Caki2 (cell line): ENCODE measurements around the gene RGMA. TPM values are rescaled to one million over a fixed set of nuclear protein-coding genes. Genes with fewer than 3 reads are reported as not detected.

ENCODE experiments used
- DNase-seq: peaks from one replicate; pipeline ENCODE4 v3.0.0-alpha.2; 2015; ENCODE audit warnings: low read depth
- in situ Hi-C: cut with HindIII; loops from 2 replicates; pipeline ENCODE4 v1.10.0; 2016; ENCODE audit warnings: low sequenced_read_pairs, low pct_unique_long_range_greater_than_20kb, mixed read lengths
- total RNA-seq: library from RNA; depleted of rRNA; stranded (reverse); fragments of >200 nt; shearing (Covaris generic); gene quantifications from 2 replicates; pipeline ENCODE4 v1.2.3, GENCODE V29; 2014; ENCODE audit warnings: low replicate concordance; rRNA removed

The RGMA gene, protein sequence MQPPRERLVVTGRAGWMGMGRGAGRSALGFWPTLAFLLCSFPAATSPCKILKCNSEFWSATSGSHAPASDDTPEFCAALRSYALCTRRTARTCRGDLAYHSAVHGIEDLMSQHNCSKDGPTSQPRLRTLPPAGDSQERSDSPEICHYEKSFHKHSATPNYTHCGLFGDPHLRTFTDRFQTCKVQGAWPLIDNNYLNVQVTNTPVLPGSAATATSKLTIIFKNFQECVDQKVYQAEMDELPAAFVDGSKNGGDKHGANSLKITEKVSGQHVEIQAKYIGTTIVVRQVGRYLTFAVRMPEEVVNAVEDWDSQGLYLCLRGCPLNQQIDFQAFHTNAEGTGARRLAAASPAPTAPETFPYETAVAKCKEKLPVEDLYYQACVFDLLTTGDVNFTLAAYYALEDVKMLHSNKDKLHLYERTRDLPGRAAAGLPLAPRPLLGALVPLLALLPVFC
- 0.03 and 0.78 TPM in 2 replicates for total RNA-seq

DNA sequence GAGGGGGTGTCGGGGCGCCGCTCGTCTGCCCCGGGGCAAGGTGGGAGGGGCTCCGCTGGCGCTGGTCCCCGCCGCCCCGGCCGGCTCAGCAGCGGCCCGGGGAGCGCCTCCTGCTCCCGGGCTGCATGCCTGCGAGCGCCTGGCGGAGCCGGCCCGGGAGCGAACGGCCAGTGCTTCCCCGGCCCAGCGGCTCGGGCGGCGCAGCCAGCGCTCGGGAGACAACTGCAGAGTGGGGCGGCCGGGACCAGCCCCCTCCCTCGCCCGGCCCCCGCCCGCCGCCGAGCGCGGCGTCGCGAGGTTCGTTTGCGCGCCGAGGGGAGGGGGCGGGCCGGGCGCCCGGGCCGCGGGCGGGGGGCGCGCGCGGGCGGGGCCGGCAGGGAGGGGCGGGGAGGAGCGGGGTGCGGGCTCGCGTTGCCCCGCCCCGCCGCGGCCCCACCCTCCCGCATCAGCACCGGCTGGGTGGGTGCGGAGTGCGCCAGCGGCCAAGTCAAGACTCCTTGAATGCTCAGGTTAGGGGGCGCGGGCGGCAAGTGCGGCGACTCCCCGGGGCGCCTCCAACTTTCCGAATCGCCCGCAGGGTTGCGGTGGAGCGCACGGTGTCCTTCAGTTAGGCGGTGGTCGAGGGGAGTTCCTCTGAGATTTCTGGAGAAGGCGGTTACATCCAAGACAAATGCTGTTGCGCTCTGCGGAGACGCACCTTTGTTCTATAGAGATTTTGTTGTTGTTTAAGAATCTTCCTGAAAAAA, at the start of gene RGMA:
Gene RGMA, minus strand, starts transcription at position 231 of the 746 bp plus-strand sequence. CDS start 279 bp downstream, outside the sequence.
- in situ Hi-C loops: no loop called here
- no peak for DNase-seq

DNA sequence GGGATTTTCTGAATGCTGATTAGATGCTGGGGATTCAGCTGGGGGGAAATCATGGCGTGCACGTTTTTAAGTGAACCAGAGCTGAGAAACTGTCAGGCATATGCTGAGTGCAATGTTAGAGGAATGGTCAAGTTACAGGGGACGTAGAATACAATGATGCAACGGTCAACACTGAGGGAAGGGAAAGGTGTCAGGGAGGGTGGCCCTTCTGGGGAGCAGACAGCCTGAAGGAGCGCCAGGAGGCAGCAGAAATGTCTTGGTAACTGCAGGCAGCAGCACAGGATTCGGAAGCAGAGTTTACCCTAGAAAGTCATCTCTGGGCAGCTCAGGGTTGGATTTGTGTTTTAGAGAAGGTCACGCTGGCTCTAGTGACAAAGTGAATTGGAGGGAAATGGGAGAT, 47.6 kb upstream of the RGMA start:
- in situ Hi-C loops: no loop called here
- no peak for DNase-seq

DNA sequence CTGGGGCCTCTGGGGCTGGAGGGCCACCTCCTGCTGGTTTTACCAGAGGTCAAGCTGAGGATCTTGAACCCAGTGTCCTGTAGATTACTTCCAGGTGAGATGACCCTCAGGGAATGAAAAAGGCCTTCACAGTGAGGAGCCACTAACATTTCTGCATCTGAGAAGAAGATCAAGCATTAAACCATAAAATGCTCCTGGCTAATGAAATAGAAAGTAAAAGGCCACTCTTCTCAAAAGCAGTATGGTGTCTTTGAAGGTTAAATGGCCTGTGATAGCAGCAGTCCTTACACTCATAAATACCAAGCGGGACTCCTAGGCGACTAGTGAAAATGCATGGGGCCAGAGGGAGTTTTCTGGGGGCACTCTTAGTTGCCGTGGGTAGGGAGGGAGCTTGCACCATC, 47.0 kb upstream of the RGMA start:
- in situ Hi-C loops: no loop called here
- no peak for DNase-seq

DNA sequence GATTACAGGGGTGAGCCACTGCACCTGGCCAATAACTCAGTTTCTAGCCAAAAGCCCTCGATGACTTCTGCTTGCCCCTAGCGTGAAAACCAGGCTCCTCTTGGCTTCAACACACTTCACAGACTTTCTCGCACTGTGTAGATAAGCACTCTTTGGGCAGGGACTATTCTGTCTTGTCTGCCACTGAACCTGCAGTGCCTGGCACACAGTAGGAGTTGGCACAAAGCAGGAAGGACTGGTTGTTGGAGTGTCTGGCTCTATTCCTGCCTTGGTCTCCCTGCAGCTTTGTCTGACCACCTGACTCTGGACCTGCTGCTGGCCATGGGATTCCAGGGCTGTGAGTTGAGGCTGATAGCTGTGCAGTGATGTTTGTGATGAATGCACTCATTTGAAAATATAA, 46.4 kb upstream of the RGMA start:
- in situ Hi-C loops: no loop called here
- DNase-seq: no peak

DNA sequence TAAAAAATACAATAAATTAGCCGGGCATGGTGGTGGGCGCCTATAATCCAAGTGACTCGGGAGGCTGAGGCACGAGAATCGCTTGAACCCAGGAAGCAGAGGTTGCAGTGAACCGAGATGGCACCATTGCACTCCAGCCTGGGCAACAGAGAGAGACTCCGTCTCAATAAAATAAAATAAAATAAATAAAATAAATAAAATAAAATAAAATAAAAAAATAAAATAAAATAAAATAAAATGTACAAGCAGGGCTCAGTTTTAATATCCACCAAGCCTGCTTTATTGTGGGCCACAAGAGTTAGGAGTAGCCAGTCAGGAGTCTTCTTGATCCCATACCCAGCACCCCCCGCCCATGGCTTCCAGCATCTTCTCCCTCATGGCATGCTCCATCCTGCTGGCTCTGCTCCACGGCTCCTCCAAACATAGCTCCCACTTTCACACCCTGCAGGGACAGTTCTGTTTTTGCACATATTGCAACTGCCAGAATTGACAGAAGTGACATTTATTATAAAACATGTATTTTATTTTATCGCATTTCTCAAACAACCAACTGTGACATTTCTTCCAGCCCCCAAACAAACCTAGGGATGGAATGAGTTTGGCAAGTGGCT, 42.6 kb upstream of the RGMA start:
- in situ Hi-C loops: no loop called here
- no peak for DNase-seq

DNA sequence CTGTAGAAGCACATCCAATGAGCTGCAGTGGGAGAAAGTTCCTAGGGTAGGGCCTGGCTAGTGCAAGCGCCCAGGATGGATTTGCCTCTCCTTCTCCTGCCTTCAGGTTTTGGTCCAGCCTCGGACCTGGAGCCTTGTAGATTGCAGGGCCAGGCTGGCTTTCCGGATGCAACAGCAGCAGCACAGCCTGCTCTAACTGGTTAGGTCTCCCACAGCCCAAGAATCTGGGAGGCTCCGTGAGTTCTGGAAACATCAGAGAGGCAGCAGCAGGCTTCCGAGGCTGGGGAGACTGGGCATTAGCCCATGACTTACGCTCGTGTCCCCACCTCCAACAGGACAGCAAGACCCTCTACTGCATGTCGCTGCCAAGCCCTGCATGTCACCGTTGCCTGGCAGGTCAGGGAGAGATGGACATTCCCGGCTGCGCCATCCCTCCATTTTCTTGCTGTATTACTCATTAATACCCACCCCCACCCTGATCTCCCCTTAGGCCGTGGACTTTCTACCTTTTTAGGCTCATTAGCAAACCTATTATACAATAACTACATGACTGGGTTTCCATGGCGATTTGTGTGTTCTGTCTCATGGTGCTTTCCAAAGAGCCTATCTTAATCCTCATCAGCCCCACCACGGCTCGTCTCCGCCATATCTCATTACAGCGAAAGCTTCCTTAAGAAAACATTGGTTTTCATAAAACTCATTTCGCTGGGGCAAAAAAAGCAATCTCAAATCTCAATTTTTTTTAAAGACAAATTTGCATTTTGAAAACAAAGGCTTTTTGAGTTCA, 40.9 kb upstream of the RGMA start:
- in situ Hi-C loops: no loop called here
- DNase-seq: no peak

DNA sequence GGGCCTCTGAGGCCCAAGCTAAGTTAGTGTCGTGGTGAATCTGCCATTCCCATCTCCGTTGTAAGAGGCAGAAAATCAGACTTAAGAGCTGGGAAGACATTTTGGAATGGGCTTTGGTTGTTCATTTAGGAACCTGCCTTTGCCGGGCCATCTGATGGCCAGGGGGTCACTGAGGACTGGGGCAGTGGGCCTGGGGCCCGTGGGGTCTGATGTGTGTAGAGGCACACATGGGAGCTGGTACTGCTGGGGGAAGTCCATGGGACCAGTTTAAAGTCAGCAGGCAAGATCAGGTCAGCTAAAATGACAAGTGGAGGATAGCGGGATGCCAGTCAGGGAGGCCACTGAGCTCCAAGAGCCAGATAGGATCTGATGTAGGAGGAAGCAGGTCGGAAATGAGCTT, 38.3 kb upstream of the RGMA start:
- no peak for DNase-seq
- in situ Hi-C loops: no loop called here

DNA sequence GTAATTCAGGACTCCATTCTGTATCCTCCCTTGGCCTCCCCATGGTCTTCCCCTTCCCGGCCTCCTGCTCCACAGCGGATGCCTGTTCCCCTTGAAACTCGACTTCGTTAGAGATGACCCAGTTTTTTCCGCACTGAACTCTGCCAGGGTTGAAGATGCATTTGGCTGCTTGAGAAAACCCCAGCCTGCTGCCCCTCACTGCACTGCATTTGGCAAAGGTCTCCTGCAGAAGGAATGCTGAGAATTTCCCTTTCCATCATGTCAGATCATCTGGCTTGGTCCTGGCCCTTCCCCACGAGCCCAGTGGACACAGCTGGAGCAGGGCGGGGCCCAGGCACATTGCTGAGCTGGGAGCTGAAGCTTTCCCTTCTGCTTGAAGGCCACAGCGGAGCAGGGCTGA, 37.6 kb upstream of the RGMA start:
- no peak for DNase-seq
- in situ Hi-C loops: no loop called here

DNA sequence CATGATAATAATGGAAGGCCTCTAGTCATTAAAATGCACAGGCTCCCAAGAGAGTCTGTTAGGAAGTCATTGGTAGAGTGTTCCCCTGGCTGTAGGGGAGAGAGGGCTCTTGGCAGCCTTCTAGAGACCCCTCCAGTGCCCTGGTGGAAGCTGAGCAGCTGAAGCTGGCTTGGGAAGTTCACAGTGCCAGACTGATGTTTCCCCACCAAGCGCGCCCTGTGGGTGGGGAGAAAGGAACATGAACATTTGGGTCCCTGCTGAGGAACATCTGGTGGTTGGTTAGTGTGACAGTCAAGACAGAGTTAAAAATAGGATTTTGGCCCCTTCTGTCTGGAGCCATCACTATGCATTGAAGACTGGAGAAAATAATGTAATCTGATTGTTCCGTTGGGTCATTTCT, 37.1 kb upstream of the RGMA start:
- in situ Hi-C loops: no loop called here
- no peak for DNase-seq

DNA sequence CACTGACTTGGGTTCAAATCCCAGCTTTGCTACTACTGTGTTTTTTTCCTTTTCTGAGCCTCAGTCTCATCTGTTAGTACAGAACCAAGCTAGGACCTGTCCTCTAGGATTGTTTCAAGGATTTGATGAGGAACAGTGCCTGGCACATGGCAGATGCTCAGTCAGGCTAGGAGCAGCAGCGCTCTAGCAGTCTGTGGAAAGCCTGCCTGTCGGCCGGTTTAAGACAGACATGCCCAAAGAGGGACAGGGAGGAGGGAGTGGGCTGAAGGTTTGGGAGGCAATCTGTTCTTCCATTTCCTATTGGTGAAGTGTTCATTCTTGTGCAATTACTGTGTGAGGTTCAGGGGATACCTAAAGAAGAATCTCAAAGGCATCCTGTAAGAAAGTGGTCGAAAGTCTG, 35.1 kb upstream of the RGMA start:
- in situ Hi-C loops: no loop called here
- DNase-seq: no peak

DNA sequence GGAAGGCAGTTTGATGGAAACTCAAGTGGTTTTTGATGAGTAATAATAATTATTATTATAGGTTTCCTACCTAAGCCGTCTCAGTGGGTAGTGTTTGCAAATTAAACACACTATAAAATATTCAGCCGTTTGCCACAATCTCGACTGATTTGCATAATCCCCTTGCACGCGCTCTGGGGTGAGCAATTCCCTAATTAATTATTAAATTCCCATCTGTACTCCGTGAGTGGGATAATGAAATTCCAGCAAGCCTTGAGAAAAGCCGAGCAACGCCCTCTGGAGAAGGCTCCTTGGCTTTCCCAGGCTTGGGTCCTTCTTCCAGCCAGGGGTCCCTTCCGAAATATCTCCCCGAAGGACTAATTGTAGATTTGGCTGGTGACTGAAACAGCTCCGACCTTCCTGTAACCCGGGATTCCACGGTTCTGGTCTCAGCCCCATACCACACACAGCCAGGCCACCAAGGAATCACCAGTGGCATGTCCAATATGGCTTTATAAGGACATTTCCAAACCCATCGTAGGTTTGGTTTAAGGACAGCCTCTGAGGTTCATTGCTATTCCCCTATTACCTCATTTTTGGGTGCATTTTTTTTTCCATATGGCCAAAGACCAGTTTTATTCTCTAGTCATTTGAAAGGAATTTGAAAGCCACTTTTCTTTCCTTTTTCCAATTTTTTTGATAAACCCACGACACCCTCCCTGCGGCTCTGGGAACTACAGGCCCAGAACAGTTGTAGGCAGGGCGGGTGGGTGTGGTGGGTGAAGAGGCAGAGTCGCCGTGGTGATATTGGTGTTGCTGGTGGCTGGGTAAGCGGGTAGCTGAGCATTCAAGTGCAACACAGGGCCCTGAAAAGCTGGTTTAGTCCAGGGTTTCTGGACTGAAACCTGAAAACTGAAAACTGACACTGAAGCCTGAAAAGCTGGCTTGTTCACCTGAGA, 33.2 kb upstream of the RGMA start:
- no peak for DNase-seq
- in situ Hi-C loops: no loop called here

DNA sequence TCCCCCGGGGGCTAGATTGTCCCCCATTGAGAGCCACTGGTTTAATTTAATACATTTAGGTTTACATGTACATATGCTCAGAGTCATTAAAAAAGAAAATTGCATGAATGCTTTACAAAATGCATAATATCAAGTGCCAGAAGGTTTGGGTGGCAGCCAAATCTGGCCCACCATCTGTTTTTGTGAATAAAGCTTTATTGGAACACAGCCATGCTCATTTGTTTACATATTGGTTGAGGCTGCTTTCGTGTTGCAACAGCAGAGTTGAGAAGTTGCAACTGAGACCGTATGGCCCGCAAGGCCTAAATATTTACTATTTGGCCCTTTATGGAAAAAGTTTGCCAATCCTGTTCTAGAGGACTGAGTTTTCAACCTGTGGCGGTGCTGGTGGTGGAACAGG, 32.1 kb upstream of the RGMA start:
- no peak for DNase-seq
- in situ Hi-C loops: no loop called here

DNA sequence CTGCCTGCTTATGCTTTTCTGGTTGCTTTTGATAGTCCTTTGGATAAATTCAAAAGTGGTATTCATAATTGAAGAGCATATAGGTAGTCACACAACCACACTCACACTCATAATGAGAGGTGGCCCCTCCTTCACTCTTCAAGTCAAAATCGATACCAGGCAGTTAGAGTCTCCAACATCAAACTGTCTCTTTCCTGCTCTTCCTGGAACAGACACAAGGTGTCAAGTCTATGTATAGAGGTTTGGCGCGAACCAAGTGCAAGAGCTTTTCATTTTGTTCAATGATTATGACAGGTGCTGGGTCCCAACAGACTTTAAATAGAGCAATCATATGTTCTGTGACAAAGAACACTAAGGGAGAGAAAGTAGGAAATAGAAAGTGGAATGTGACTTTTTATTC, 29.9 kb upstream of the RGMA start:
- in situ Hi-C loops: no loop called here
- no peak for DNase-seq

DNA sequence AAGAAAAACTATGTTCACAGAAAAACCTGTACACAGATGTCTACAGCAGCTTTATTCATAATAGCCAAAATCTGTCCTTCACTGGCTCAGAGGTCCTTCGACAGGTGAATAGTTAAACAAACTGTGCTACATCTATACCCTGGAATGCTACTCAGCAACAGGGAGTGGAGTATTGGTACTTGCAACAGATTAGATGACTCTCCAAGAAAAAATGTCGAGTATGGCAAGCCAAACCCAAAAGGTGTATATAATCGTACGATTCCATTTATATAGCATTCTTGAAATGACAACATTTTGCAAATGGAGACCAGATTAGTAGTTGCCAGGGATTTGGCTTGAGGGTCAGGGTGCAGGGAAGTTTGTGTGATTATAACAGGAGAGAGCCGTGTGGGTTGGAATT, 22.4 kb upstream of the RGMA start:
- no peak for DNase-seq
- in situ Hi-C loops: no loop called here

DNA sequence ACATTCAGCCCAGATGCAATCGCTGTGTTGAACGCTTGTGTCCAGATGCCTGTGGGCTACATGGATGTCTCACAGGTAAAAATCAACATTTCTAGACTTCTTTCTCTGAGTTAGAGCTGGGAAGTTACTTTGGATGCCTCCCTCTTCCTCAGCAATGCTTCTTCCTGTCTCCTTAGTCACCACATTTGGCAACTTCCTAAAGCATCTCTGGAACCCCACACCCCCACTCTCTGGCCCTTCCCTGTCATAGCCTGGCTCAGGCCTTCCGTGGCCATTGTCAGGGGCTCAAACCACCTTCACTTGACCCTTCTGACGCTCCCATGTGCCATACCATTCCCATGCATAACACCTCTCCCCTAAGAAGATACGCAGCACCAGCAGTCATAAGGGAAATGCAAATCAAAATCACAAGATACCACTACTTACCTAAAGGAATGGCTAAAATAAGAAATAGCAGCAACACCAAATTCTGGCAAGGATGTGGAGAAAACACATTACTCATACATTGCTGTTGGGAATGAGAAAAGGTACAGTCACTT, 21.6 kb upstream of the RGMA start:
- no peak for DNase-seq
- in situ Hi-C loops: no loop called here

DNA sequence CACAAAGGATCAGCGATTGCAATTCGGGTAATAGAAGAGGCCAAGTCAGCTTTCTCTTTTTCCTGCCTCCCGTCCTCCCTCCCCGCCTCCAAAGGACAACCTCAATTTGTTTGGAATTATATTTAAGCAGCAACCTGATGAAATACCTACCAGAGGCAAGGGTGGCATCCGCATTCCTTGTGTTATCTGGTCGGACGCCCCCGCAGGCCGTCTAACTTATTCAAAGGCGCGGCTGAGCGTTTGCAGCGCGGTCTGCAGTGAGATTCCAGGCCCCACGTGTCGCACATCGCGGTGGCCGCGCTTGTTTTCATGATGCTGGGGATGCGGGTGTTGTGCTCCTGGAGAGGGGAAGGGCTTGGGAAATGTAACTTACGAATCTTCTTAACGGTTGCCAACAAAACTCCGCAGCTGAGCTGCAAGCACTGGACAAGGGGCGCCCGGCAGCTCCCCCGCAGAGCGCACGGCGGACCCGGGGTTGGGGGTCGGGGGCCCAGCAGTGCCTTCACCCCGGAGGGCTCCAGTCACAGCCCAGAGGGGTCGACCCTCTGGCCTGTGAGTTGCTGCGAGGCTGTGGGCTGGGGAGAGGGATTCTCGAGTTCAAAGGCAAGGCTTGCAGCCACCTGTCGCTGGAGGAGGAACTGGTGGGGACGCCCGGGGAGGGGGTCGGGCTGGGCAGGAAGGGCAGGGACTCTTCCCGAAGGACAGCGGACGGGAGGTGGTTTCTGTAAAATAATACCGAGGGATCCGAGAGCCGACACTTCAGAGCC, 20.5 kb upstream of the RGMA start:
- DNase-seq: no peak
- in situ Hi-C loops: no loop called here

DNA sequence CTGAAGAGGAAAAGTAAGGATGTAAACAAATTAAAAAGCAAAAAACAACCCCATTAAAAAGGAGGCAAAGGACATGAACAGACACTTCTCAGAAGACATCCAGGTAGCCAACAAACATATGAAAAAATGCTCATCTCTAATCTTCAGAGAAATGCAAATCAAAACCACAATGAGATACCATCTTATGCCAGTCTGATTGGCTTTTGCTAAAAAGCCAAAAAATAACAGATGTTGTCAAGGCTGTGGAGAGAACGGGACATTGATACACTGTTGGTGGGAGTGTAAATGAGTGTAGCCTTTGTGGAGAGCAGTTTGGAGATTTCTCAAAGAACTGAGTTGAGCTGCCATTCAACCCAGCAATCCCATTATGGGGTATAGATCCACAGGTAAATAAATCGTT, 18.6 kb upstream of the RGMA start:
- in situ Hi-C loops: no loop called here
- no peak for DNase-seq
